Subcutaneous preadipocyte (primary cell): ENCODE results near the gene TXNDC17. TPM values are rescaled to one million over a fixed set of nuclear protein-coding genes. Genes with fewer than 3 reads are reported as not detected.

Experiments
- small RNA-seq: library from RNA; depleted of rRNA; stranded (forward); fragments of <200 nt; gene quantifications from one replicate; pipeline ENCODE3, GENCODE V24; 2012
- total RNA-seq: library from RNA; depleted of rRNA; stranded (reverse); fragments of >200 nt; gene quantifications from 2 replicates; pipeline ENCODE4 v1.2.3, GENCODE V29; 2012

The TXNDC17 gene
- total RNA-seq, result 75.7 and 109 TPM in 2 replicates

GRCh38 chr17:6640536-6641246 is at the start of gene TXNDC17, which contains the start of gene KIAA0753:
TXNDC17 (plus strand) TSS chr17:6641060; CDS start chr17:6641083, 23 bp downstream.
KIAA0753 (minus strand) TSS chr17:6640711; CDS start chr17:6635103, 5,608 bp downstream.

GRCh38 chr17:6651354-6651918 is 10.6 kb downstream of the TXNDC17 start, which contains the start of the genes C17orf100 and MED31:
C17orf100 (plus strand) TSS chr17:6651762; CDS start chr17:6651914, 152 bp downstream.
MED31 (minus strand) TSS chr17:6651605; CDS start chr17:6651528, 77 bp downstream.

Small RNA genes within 50 kb of the gene (small RNA-seq; reads per million reads assigned to genes)
- gene MIR4520-1 (not detected), gene RNA5SP435 (0.36 reads per million, percentile 15 among the genes with 10 or more reads in this experiment)

Other genes starting within 250 kb of the TXNDC17 start
- not detected in 2 replicates for gene AIPL1, start 205.9 kb upstream of the TXNDC17 start, total RNA-seq
- 21.7 and 22.0 TPM in 2 replicates for gene PIMREG, start 196.6 kb upstream of the TXNDC17 start, total RNA-seq
- gene PITPNM3, start 84.5 kb upstream of the TXNDC17 start, total RNA-seq, result 0.37 and 0.78 TPM in 2 replicates
- 19.8 and 20.3 TPM in 2 replicates for gene KIAA0753, start 349 bp upstream of the TXNDC17 start, total RNA-seq
- 6.6 and 9.8 TPM in 2 replicates for gene MED31, start 10.5 kb downstream of the TXNDC17 start, total RNA-seq
- gene C17orf100, start 10.7 kb downstream of the TXNDC17 start, total RNA-seq, result 0.37 and 0.39 TPM in 2 replicates
- not detected in 2 replicates for gene SLC13A5, start 72.3 kb downstream of the TXNDC17 start, total RNA-seq
- 4.3 and 12.1 TPM in 2 replicates for gene XAF1, start 115.0 kb downstream of the TXNDC17 start, total RNA-seq
- under 0.01 TPM in 1 of 2 replicates, not detected in the other for gene FBXO39, start 135.2 kb downstream of the TXNDC17 start, total RNA-seq
- not detected in 2 replicates for gene TEKT1, start 190.7 kb downstream of the TXNDC17 start, total RNA-seq